IPS-NIHi7 (cell line): Measurements from ENCODE around the gene ZNF445.
A peak's percentile ranks its signal among the peaks of the same experiment; 100 is the strongest.
"Not testable (repeated sequence)": the region's sequence is repeated elsewhere in the genome, so short reads cannot be mapped to it uniquely, and the experiment has no call there.

Experiments used
- DNase-seq: peaks from one replicate; pipeline ENCODE4 v3.0.0; 2012; ENCODE audit warnings: mixed read lengths; ENCODE audit errors: extremely low spot score

Gene ZNF445

GRCh38 chr3:44476181-44476611 is 1.3 kb downstream of the ZNF445 start:
- no peak for DNase-seq

- DNase-seq: not testable (repeated sequence)
Observed at GRCh38 chr3:44474886-44475285, 2.6 kb downstream of the ZNF445 start.

- no peak for DNase-seq
Observed at GRCh38 chr3:44470430-44470829, 7.0 kb downstream of the ZNF445 start.

- DNase-seq: no peak
Observed at GRCh38 chr3:44469914-44470313, 7.6 kb downstream of the ZNF445 start.

- peak; percentile 41 for DNase-seq
Observed at GRCh38 chr3:44468572-44469520, 8.6 kb downstream of the ZNF445 start.

GRCh38 chr3:44468099-44468537 is 9.4 kb downstream of the ZNF445 start:
- not testable (repeated sequence) for DNase-seq

- no peak for DNase-seq
Observed at GRCh38 chr3:44467241-44467640, 10.2 kb downstream of the ZNF445 start.

GRCh38 chr3:44464920-44465319 is 12.6 kb downstream of the ZNF445 start:
- DNase-seq: not testable (repeated sequence)

- DNase-seq: no peak
Observed at GRCh38 chr3:44464509-44464908, 13.0 kb downstream of the ZNF445 start.

GRCh38 chr3:44460050-44460449 is 17.4 kb downstream of the ZNF445 start:
- not testable (repeated sequence) for DNase-seq

- no peak for DNase-seq
Observed at GRCh38 chr3:44455318-44455717, 22.2 kb downstream of the ZNF445 start.

GRCh38 chr3:44454258-44454657 is 23.2 kb downstream of the ZNF445 start:
- DNase-seq: no peak

- no peak for DNase-seq
Observed at GRCh38 chr3:44451441-44451840, 26.0 kb downstream of the ZNF445 start.

GRCh38 chr3:44446929-44447328 is 30.5 kb downstream of the ZNF445 start:
- DNase-seq: no peak

- DNase-seq: no peak
Observed at GRCh38 chr3:44445786-44446185, 31.7 kb downstream of the ZNF445 start.

- no peak for DNase-seq
Observed at GRCh38 chr3:44444896-44445691, 32.4 kb downstream of the ZNF445 start.

GRCh38 chr3:44444437-44444836 is 33.0 kb downstream of the ZNF445 start:
- no peak for DNase-seq

GRCh38 chr3:44442596-44443309 is 34.7 kb downstream of the ZNF445 start:
- no peak for DNase-seq

- DNase-seq: no peak
Observed at GRCh38 chr3:44439499-44440295, 37.8 kb downstream of the ZNF445 start.

GRCh38 chr3:44437800-44438199 is 39.7 kb downstream of the ZNF445 start:
- DNase-seq: no peak

GRCh38 chr3:44436181-44436580 is 41.3 kb downstream of the ZNF445 start:
- no peak for DNase-seq
